ENCODE measurements around the gene NOTCH1. TPM values are rescaled to one million over a fixed set of nuclear protein-coding genes. Genes with fewer than 3 reads are reported as not detected.

The NOTCH1 gene
- total and polyA plus RNA-seq, 2 of the 4 experiments (the other 2 are of a cell fraction), result 1.8 to 6.0 TPM

GRCh38 chr9:136584401-136584932 lies 38.6 kb upstream of the NOTCH1 start:
- Histone ChIP-seq H3K4me2 (ENCODE audit: low read depth, low read length) (no peak overlapping the region), H3K9me3 (ENCODE audit: control insufficient read depth, insufficient read depth, low read length) (no peaks in the 10 kb centered on the region), H3K27ac (ENCODE audit: insufficient read depth, low read length) (no peak overlapping the region), H2AK5ac (ENCODE audit: low read depth, low read length) (no peak overlapping the region), H3K23ac (ENCODE audit: low read depth, low read length) (no peak overlapping the region), H3K36me3 (ENCODE audit: control insufficient read depth, insufficient read depth, low read length) (no peaks in the 10 kb centered on the region), H3K27me3 (ENCODE audit: control insufficient read depth, insufficient read depth, low read length) (peaks cover 3% of the 10 kb centered on the region; the same call in 1 of the 2 replicates), H2AFZ (replicated peaks; ENCODE audit: low read length, poor library complexity) (peak overlapping the region; percentile 51), H3K4me1 (ENCODE audit: control insufficient read depth, insufficient read depth, low read length) (peaks cover 6% of the 10 kb centered on the region; the same call in 1 of the 2 replicates), H3K9ac (ENCODE audit: low read depth, low read length) (no peak overlapping the region), H3K56ac (ENCODE audit: extremely low read depth, insufficient read depth, low read length) (no peak overlapping the region), H4K91ac (ENCODE audit: insufficient read depth, low read depth, low read length) (no peak overlapping the region), H3K4ac (ENCODE audit: low read depth, low read length) (no peak overlapping the region), H4K20me1 (ENCODE audit: insufficient read depth, low read length) (no peaks in the 10 kb centered on the region; the same call in none of the 2 replicates), H2AK9ac (replicated peaks; ENCODE audit: low read depth, low read length, poor library complexity) (peak overlapping the region; percentile 82), H4K5ac (ENCODE audit: low read depth, low read length) (no peak overlapping the region), H3K9me1 (ENCODE audit: insufficient read depth, low read length) (peaks cover 6% of the 10 kb centered on the region), H2BK20ac (ENCODE audit: low read depth, low read length) (no peak overlapping the region), H3K18ac (ENCODE audit: low read depth, low read length) (no peak overlapping the region), H4K8ac (ENCODE audit: low read depth in 2 of 2, low read length in 2 of 2) (no peak overlapping the region), H2BK5ac (ENCODE audit: low read depth, low read length, poor library complexity, severe bottlenecking) (no peak overlapping the region), H2BK120ac (ENCODE audit: low read depth, low read length) (no peak overlapping the region), H2BK15ac (ENCODE audit: low read depth, low read length) (no peak overlapping the region), H3K4me3 (ENCODE audit: insufficient read depth, low read depth, low read length) (no peak overlapping the region), H3K79me1 (ENCODE audit: low read depth in 1 of 2, low read length in 2 of 2) (no peaks in the 10 kb centered on the region), H3K14ac (replicated peaks; ENCODE audit: low read depth, low read length) (no peak overlapping the region)
- dilution Hi-C loops (cut with HindIII; ENCODE audit: low sequenced_read_pairs, unreplicated experiment), result no loop called here
- ATAC-seq (ENCODE audit: low read depth) (no peak), DNase-seq (no peak)
- CTCF ChIA-PET, result no interaction called here
- TF ChIP-seq MAZ (IDR thresholded peaks at IDR 0.05; ENCODE audit: borderline replicate concordance, low read depth, low read length) (no peak), SMC3 (IDR thresholded peaks at IDR 0.05; ENCODE audit: low read depth, low read length) (no peak), MAFK (IDR thresholded peaks at IDR 0.05; ENCODE audit: low read depth, low read length) (no peak), CEBPB (IDR thresholded peaks at IDR 0.05; ENCODE audit: low read depth, low read length) (no peak), RCOR1 (IDR thresholded peaks at IDR 0.05; ENCODE audit: insufficient replicate concordance, low read length) (no peak), RAD21 (IDR thresholded peaks at IDR 0.05; ENCODE audit: low read length) (no peak)
- BruUV-seq (replicated peaks), result no TSS peak
- intact Hi-C loops (cut with micrococcal nuclease), result no loop called here
- WGBS, 2 experiments (ENCODE audit: extremely low coverage in 2 of 2, insufficient read length in 1 of 2), result 51% methylated on average over 15 of the region's 23 CpGs; no CpG with 5 or more reads in 1 of the 2 experiments
- POLR2A ChIA-PET (ENCODE audit: unreplicated experiment), result no interaction called here
- in situ Hi-C loops (cut with MboI; ENCODE audit: low sequenced_read_pairs), result no loop called here

Measured in IMR-90 (cell line).